Left ventricle myocardium inferior (tissue), 1 donor: ENCODE results near the gene AOC3. TPM values are rescaled to one million over a fixed set of nuclear protein-coding genes. Genes with fewer than 3 reads are reported as not detected.
"Not testable (repeated sequence)": the region's sequence is repeated elsewhere in the genome, so short reads cannot be mapped to it uniquely, and the experiment has no call there.

Experiments used
- DNase-seq: peaks from one replicate; pipeline ENCODE4 v3.0.0-alpha.2; 2020
- H3K27ac ChIP-seq: fragments of 200-600 bp; replicated peaks from 2 replicates; pipeline ENCODE4 v1.8.0; 2021
- H3K27me3 ChIP-seq: fragments of 200-600 bp; 2 replicates; pipeline ENCODE4 v1.8.0; 2021; ENCODE audit warnings: low read depth
- H3K36me3 ChIP-seq: fragments of 200-600 bp; 2 replicates; pipeline ENCODE4 v1.8.0; 2021
- H3K4me1 ChIP-seq: fragments of 200-600 bp; 2 replicates; pipeline ENCODE4 v1.8.0; 2021
- H3K4me3 ChIP-seq: fragments of 200-600 bp; 2 replicates; pipeline ENCODE4 v1.8.0; 2021; ENCODE audit warnings: mild to moderate bottlenecking, moderate library complexity
- H3K9me3 ChIP-seq: fragments of 200-600 bp; replicated peaks from 2 replicates; pipeline ENCODE4 v1.8.0; 2021
- CTCF ChIP-seq: fragments of 200-600 bp; IDR thresholded peaks from 2 replicates; pipeline ENCODE4 v1.8.0; 2021; ENCODE audit warnings: antibody characterized with exemption, mild to moderate bottlenecking, borderline replicate concordance
- intact Hi-C: fragments of 100-400 bp; cut with micrococcal nuclease; formaldehyde crosslinking; loops from one replicate; pipeline ENCODE4 v1.11.0; 2022
- total RNA-seq: library from RNA; stranded (reverse); fragmentation: NEBNext Ultra II Directional; extraction: Animal tissue kit (Norgen Biotek cat#: 25700); gene quantifications from one replicate; pipeline ENCODE4 v1.2.1, GENCODE V29; 2021
- donor health status: DM: no; HTN: yes; CAD: no; lungs with severe emphysema.

AOC3 gene
- total RNA-seq, 1 donor from 2014 or later: 7.6 TPM

- H3K27me3 ChIP-seq: no peaks in the 10 kb centered on the region
- peak; percentile 32 for DNase-seq
- peak overlapping the region; percentile 3 for H3K27ac ChIP-seq
- no peaks in the 10 kb centered on the region for H3K9me3 ChIP-seq
- H3K4me3 ChIP-seq: no peak overlapping the region
- peaks cover 55% of the 10 kb centered on the region for H3K4me1 ChIP-seq
- H3K36me3 ChIP-seq: no peaks in the 10 kb centered on the region
- no peak for TF ChIP-seq CTCF
- intact Hi-C loops: no loop called here
Measured at GRCh38 chr17:42895185-42895555, 44.2 kb downstream of the AOC3 start.

- Histone ChIP-seq H3K9me3 (no peaks in the 10 kb centered on the region), H3K27me3 (no peaks in the 10 kb centered on the region), H3K36me3 (no peaks in the 10 kb centered on the region), H3K27ac (no peak overlapping the region), H3K4me1 (peaks cover 24% of the 10 kb centered on the region), H3K4me3 (no peak overlapping the region)
- intact Hi-C loops: no loop called here
- no peak for DNase-seq
- TF ChIP-seq CTCF: no peak
Measured at GRCh38 chr17:42898147-42898811, 47.3 kb downstream of the AOC3 start.

- intact Hi-C loops: not testable (repeated sequence)
Measured at GRCh38 chr17:42899981-42900380, 49.0 kb downstream of the AOC3 start.

GRCh38 chr17:42900460-42901331 is 49.7 kb downstream of the AOC3 start, which contains the start of gene G6PC1:
G6PC1 (plus strand) TSS chr17:42900799; CDS start chr17:42900877, 78 bp downstream.
- intact Hi-C loops: no loop called here
- H3K4me3 ChIP-seq: no peak within 1 kb of the TSS
- H3K36me3 ChIP-seq: no peaks in the 10 kb centered on the region
- H3K4me1 ChIP-seq: no peaks in the 10 kb centered on the region
- DNase-seq: no peak
- no peak within 1 kb of the TSS for H3K27ac ChIP-seq
- TF ChIP-seq CTCF: no peak
- no peaks in the 10 kb centered on the region for H3K9me3 ChIP-seq
- no peaks in the 10 kb centered on the region for H3K27me3 ChIP-seq

More at GRCh38 chr17:42899981-42900380, 49.0 kb downstream of the AOC3 start:
- not testable (repeated sequence) for H3K9me3 ChIP-seq, H3K27ac ChIP-seq, DNase-seq, H3K27me3 ChIP-seq, H3K36me3 ChIP-seq, H3K4me1 ChIP-seq, H3K4me3 ChIP-seq

GRCh38 chr17:42901535-42902229 is 50.7 kb downstream of the AOC3 start:
- no peaks in the 10 kb centered on the region for H3K4me1 ChIP-seq
- no peak overlapping the region for H3K4me3 ChIP-seq
- TF ChIP-seq CTCF: no peak
- H3K36me3 ChIP-seq: no peaks in the 10 kb centered on the region
- H3K27ac ChIP-seq: no peak overlapping the region
- intact Hi-C loops: no loop called here
- no peaks in the 10 kb centered on the region for H3K9me3 ChIP-seq
- no peak for DNase-seq
- H3K27me3 ChIP-seq: no peaks in the 10 kb centered on the region
